ENCODE results near the gene BCL2A1. TPM values are rescaled to one million over a fixed set of nuclear protein-coding genes. Genes with fewer than 3 reads are reported as not detected.

Gene BCL2A1
- total RNA-seq, 1 experiment from 2014 or later: not detected

DNA sequence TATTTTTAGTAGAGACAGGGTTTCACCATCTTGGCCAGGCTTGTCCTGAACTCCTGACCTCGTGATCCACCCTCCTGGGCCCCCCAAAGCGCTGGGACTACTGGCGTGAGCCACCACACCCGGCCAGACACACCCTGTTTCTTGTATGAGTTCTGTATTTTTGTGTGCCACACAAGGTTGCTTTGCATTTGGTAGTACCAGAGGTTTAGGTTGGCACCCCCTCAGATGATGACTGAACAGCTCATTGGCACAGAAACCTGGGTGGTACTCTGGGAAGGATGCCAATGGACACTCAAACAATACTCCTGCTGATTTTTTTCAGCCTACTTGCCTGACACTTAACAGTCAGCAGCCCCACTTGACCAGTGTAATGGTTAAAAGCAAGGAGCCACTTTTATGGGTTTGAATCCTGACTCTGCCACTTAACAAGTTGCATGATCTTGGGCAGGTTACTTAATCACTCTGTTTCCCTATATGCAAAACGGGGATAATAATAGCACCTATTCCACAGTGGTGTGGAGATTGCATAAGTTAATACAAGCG lies 39.2 kb upstream of the BCL2A1 start:
- Mint-ChIP-seq H3K4me3 (ENCODE audit: low read depth, unreplicated experiment) (no peak overlapping the region), H3K36me3 (ENCODE audit: insufficient read depth, unreplicated experiment) (no peaks in the 10 kb centered on the region), H3K4me1 (ENCODE audit: low read depth, unreplicated experiment) (peaks cover 30% of the 10 kb centered on the region), H3K27ac (ENCODE audit: unreplicated experiment) (peak overlapping the region; percentile 52), H3K9me3 (ENCODE audit: low read depth, unreplicated experiment) (no peaks in the 10 kb centered on the region), H3K27me3 (ENCODE audit: unreplicated experiment) (no peaks in the 10 kb centered on the region)
- no TSS peak for BruUV-seq (replicated peaks)
- TF ChIP-seq, protein P1, sequence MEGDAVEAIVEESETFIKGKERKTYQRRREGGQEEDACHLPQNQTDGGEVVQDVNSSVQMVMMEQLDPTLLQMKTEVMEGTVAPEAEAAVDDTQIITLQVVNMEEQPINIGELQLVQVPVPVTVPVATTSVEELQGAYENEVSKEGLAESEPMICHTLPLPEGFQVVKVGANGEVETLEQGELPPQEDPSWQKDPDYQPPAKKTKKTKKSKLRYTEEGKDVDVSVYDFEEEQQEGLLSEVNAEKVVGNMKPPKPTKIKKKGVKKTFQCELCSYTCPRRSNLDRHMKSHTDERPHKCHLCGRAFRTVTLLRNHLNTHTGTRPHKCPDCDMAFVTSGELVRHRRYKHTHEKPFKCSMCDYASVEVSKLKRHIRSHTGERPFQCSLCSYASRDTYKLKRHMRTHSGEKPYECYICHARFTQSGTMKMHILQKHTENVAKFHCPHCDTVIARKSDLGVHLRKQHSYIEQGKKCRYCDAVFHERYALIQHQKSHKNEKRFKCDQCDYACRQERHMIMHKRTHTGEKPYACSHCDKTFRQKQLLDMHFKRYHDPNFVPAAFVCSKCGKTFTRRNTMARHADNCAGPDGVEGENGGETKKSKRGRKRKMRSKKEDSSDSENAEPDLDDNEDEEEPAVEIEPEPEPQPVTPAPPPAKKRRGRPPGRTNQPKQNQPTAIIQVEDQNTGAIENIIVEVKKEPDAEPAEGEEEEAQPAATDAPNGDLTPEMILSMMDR (IDR thresholded peaks at IDR 0.05; ENCODE audit: unreplicated experiment): no peak
- intact Hi-C loops (cut with micrococcal nuclease; ENCODE audit: unreplicated experiment): loop anchor here (10.0 kb wide), 1 partner anchor 65 kb away; no protein-coding TSS in a partner anchor
- DNase-seq: peak; percentile 31
- CTCF ChIA-PET: no interaction called here

DNA sequence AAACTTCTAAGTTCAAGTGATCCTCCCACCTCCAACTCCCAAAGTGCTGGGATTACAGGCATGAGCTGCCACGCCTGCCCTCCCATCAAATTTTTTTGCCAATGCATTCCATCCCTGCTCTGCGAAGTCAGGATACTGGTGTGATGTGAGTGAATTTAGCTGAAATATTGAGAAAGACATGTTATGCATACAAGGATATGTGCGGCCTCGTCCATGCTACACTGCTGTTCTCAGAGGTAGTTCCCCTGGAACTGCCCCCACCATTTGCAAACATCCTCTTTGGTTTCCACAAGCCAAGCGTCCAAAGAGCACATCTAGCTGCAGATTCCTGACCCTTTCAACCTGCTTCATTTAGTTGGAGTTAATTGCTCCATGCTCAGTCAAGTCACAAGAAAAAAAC lies 36.5 kb upstream of the BCL2A1 start:
- no peak overlapping the region for H3K4me3 Mint-ChIP-seq (ENCODE audit: low read depth, unreplicated experiment)
- no peaks in the 10 kb centered on the region for H3K36me3 Mint-ChIP-seq (ENCODE audit: insufficient read depth, unreplicated experiment)
- H3K4me1 Mint-ChIP-seq (ENCODE audit: low read depth, unreplicated experiment): peaks cover 22% of the 10 kb centered on the region
- H3K9me3 Mint-ChIP-seq (ENCODE audit: low read depth, unreplicated experiment): no peaks in the 10 kb centered on the region
- CTCF ChIA-PET: no interaction called here
- intact Hi-C loops (cut with micrococcal nuclease; ENCODE audit: unreplicated experiment): no loop called here
- H3K27me3 Mint-ChIP-seq (ENCODE audit: unreplicated experiment): no peaks in the 10 kb centered on the region
- DNase-seq: no peak
- no peak overlapping the region for H3K27ac Mint-ChIP-seq (ENCODE audit: unreplicated experiment)
- TF ChIP-seq, protein P1 (IDR thresholded peaks at IDR 0.05; ENCODE audit: unreplicated experiment): no peak
- no TSS peak for BruUV-seq (replicated peaks)

DNA sequence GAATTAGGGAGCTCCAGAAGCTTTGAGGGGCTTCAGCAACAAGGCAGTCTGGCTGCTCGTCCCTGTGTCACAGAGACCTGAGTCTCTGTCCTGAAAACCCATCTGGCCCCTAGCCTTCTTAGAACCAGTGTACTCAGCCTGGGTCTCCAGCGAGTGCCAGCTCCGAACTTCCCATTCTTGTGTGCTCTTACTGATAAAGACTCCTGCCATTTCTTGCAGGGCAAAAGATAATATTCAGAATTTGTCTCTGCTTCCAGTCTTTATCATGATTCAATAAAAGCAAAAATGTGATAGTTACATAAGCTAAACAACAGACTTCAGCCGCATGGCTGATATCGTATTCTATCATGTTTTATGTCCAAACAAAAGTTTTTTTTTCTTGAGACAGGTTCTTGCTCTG lies 36.0 kb upstream of the BCL2A1 start:
- H3K27me3 Mint-ChIP-seq (ENCODE audit: unreplicated experiment): no peaks in the 10 kb centered on the region
- BruUV-seq (replicated peaks): no TSS peak
- H3K4me1 Mint-ChIP-seq (ENCODE audit: low read depth, unreplicated experiment): peaks cover 19% of the 10 kb centered on the region
- intact Hi-C loops (cut with micrococcal nuclease; ENCODE audit: unreplicated experiment): no loop called here
- no peak overlapping the region for H3K4me3 Mint-ChIP-seq (ENCODE audit: low read depth, unreplicated experiment)
- TF ChIP-seq, protein P1 (IDR thresholded peaks at IDR 0.05; ENCODE audit: unreplicated experiment): no peak
- no peaks in the 10 kb centered on the region for H3K36me3 Mint-ChIP-seq (ENCODE audit: insufficient read depth, unreplicated experiment)
- CTCF ChIA-PET: no interaction called here
- no peak for DNase-seq
- H3K27ac Mint-ChIP-seq (ENCODE audit: unreplicated experiment): no peak overlapping the region
- H3K9me3 Mint-ChIP-seq (ENCODE audit: low read depth, unreplicated experiment): no peaks in the 10 kb centered on the region

DNA sequence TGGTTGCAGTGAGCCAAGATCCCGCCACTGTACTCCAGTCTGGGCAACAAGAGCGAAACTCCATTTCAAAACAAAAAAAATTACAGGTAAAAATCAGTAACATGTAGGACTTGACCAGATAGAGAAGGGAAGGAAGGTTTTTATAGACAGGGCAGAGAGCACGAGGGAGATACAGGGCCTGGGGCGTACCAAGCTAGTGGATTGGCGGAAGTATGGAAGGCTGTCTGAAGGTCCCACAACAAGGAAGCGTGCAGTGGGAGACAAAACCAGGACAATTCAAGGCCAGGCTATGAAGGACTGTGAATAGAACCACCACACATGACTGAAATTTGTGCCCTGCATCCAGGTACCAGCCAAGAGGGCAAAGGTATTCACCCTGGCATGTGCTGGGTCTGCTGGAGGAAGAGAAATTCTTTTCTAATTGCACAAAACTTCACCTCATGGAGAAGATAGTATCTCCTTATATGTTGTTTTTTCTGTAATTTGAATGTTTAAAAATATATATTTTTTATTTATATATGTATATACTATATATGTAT lies 33.0 kb upstream of the BCL2A1 start:
- no peak overlapping the region for H3K4me3 Mint-ChIP-seq (ENCODE audit: low read depth, unreplicated experiment)
- intact Hi-C loops (cut with micrococcal nuclease; ENCODE audit: unreplicated experiment): no loop called here
- CTCF ChIA-PET: no interaction called here

More for the DNA sequence above, 33.0 kb upstream of the BCL2A1 start:
- TF ChIP-seq, protein P1 (IDR thresholded peaks at IDR 0.05; ENCODE audit: unreplicated experiment): no peak
- Mint-ChIP-seq H3K36me3 (ENCODE audit: insufficient read depth, unreplicated experiment) (no peaks in the 10 kb centered on the region), H3K27me3 (ENCODE audit: unreplicated experiment) (no peaks in the 10 kb centered on the region), H3K4me1 (ENCODE audit: low read depth, unreplicated experiment) (no peaks in the 10 kb centered on the region), H3K9me3 (ENCODE audit: low read depth, unreplicated experiment) (no peaks in the 10 kb centered on the region), H3K27ac (ENCODE audit: unreplicated experiment) (no peak overlapping the region)
- no peak for DNase-seq
- BruUV-seq (replicated peaks): no TSS peak
